Iris pigment epithelial cell (primary cell): ENCODE data around the gene IDI1.
"Not testable (repeated sequence)": the region's sequence is repeated elsewhere in the genome, so short reads cannot be mapped to it uniquely, and the experiment has no call there.

Experiments used
- DNase-seq: peaks from one replicate; pipeline ENCODE4 v3.0.0-alpha.2; 2011; ENCODE audit warnings: low read depth

IDI1 gene

DNA sequence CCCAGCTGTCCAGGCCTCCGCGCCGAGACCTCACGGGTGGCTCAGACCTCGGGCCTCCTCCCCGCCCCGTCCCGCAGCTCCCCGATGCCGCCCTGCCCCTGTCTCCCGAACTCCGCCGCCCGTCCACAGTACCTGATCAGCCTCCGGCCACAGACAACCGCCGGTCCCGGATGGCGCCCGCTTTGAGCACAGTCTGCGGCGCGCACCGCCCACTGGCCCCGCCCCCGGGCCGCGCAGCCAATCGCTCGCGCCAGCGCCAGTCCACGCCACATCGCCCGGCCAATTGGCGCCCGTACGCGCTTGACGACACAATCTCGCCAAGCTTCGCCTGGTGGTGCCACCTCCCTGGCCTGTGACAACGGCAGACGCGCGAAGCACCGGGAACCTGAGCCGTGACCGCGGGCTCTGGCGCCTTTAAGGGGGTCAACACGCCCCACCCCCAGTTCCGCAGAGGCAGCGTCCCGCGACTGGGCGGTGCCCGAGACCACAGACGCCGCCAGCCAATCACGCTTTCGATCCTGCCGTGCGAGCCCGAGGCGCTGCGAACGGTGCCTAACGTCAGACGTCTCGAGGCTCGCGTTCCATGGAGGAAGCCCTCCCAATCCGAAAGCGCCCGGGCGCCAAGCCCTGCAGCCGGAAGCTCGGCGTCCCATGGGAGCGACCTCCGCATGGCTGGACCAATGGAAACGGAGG lies at the start of gene IDI1:
IDI1 (minus strand) TSS at position 388 of the 693 bp plus-strand sequence; CDS start at position 272, 116 bp downstream.
- peak; percentile 99 for DNase-seq

DNA sequence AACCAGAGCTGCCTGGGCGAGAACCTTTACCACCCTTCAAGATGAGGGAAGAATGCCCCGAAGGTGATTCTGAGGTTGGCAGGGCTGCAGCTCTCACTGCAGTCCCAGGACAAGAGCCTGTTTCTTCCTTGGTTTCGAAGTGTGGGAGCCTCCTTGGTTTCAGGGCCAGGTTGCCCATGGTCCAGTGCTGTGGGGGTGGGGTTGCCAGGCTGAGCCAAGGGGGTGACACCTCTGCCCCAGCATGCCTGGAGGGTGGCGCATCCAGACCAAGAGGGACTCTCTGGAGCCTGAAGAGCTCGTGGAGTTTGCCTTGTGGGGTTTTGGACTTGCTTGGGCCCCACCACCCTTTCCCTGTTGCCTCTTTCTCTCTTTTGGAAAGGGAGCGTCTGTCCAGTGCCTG lies 48.5 kb upstream of the IDI1 start:
- DNase-seq, result no peak

DNA sequence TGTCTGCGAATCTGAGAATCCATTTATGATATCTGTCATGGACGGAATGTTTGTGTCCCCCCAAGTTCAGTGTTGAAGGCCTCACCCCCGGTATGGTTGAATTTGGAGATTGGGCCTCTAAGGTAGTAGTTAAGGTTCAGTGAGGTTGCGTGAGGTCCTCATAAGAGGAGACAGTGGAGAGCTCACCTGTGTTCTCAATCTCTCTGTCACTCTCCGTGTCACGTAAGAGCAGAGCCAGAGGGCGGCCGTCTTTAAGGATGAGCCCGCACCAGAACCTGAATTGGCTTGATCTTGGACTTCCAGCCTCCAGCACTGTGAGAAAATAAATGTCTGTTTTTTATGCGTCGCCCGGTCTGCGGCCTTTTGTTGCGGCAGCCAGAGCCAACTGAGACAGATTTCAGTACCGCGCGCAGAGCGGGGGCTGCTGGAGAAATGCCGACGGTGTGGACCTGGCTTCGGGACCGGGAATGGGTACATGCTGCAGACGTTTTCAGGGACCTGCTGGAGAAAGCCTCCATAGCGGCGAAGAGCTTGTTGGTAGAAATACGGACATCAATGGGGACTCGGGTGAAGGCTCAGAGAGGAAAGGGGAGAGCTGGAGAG lies 47.5 kb upstream of the IDI1 start:
- no peak for DNase-seq

DNA sequence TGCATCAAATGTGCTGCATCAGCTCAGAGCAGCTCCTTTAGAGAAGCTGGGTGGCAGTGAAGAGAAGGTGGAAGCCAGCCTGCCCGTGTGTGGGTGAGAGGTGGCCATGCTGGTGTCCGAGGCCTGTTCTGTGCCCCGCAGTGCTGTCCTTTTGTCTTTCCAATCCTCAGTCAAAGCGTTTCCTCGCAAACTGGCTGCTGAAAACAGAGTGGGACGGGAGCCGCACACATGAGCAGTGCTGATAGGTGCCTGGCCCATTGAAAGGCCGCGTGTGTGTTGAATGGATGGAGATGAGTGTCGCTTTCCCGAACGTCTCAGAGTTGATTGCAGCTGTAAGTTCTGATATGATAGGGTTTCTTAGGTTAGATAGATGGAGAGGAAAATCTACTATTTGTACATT lies 46.6 kb upstream of the IDI1 start:
- no peak for DNase-seq

DNA sequence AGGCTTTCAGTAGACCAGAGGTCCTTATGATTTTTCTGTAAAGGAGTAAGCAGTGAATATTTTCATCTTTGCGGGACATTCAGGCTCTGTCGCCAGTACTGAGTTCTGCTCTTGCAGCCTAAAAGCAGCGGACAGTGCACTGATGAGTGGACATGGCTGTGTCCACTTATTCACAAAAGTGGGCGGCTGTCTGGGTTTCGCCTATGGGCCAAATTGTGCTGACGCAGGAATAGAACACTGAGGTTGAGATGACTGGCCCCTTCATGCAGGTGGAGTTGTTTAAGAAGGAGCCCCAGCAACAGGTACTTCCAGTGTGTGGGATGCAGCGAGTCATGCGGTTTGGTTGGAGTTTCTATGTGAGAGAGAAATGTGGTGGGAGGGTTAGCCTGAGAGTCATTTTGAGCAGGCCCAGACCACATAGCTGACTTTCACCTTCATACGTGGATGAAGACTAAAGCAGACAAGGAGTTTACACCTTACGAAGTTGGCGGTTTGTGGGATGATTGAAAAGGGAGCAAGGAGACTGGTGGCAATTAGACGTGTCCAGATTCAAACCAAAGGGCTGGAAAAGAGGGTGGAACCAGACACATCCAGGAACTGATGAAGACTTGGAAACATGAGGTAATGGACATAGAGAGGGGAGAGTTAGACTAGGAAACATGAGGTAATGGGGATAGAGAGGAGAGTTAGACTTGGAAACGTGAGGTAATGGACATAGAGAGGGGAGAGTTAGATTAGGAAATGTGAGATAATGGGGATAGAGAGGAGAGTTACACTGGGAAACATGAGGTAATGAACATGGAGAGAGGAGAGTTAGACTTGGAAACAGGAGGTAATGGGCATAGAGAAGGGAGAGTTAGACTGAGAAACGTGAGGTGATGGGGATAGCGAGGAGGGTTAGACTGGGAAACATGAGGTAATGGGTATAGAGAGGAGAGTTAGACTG lies 45.5 kb upstream of the IDI1 start:
- no peak for DNase-seq

DNA sequence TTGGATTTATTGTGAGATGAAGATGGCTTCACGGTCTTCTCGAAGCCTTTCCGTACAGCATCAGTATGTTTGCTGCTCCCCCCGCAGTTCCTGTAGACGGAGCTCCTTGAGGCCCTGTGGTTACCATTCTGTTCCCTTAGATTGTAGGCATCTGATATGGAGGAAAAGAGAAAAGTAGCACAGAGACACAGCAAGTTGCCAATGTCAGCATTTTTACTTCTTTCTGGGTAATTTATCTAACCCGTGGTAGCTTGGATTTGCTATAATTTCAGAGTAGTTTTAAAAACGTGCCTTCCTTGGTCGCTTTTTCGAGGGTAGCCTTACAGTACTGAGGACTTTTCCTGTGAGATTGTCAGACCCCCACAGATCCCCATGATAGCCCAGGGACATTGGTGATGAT lies 44.8 kb upstream of the IDI1 start:
- no peak for DNase-seq

DNA sequence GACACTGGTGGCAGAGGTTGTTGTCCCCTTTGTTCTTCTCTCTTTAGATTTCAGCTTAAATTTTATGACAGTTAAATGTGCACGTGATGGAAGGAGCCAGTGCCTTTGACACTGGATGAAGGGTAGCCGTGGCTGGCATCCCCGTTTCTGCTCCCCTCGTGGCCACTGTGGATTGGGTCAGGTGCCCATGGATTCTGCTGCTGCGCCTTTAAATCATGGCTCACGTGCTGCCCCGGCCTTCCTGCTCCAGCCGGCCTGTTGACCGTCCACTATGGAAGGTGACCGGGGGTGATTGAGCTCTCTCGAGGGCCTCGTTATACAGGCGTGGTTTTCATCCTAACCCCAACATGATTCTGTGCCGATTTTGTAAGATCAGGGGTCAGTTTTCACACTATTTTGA lies 41.8 kb upstream of the IDI1 start:
- no peak for DNase-seq

DNA sequence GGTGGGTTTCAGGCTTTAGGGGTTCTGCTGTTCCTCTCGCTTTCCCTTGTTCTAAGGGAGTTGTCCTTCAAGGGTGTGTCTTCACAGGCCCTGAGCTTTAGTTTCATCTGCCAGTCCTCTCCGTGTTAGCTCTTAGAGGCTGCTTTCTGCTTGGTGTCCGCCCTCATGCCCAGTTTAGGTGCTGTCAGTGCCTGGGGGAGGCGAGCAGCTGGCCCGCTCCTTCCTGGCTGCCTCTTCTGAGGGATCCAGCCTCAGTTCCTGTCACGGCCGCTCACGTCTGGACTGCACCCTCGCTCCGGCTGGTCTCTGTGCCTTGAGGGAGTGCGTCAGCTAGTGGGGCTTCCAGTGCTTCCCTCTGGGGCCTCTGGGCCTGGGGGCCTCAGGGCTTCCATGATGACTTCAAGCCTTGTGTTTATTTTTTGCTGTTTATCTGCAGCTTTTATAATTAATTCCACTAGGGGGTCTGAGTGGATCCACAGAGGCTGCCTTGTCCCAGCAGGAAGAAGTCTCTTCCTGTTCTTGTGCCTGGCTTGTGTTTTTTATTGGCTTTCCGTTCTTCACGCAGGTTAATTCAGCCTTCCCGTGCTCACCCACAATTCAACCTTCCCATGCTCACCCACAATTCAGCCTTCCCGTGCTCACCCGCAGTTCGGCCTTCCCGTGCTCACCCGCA lies 40.2 kb upstream of the IDI1 start:
- DNase-seq, result no peak

DNA sequence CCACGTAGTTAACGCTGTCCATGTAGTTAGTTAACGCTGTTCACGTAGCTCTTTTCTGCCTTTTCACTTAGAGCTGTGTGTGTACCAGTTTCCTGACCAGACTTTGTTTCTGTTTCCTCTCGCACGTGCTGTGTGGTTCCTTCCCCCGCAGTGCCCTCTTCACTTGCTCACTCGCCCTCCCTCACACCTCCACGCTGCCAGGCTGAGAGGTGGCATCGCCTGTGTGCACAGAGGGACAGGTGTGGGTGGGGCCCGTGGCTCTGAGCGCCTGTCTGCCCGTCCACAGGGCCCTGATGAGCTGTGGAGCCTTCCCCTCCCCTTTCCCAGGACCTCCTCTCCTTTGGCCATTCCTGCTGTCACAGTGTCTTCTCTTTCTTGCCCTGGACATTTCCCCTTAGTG lies 37.9 kb upstream of the IDI1 start:
- no peak for DNase-seq

DNA sequence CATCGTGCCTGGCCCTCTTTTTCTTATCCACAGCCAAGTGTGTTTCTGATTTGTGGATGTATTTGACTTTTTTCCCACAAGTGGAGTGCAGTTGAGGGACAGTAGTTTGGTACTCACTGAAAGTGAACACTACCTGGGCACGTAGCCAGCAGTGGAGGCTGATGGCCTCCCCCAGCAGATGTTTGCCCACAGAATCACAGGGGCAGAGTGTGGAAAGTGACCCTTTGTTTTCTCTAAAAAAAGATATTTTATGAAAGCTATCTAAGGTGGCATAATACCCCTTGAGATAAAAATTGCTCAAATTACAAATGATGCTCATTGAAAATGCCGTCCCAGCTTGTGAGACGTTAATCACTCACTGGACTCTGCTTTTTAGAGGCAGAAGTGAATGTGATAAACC lies 36.3 kb upstream of the IDI1 start:
- DNase-seq, result peak; percentile 14

DNA sequence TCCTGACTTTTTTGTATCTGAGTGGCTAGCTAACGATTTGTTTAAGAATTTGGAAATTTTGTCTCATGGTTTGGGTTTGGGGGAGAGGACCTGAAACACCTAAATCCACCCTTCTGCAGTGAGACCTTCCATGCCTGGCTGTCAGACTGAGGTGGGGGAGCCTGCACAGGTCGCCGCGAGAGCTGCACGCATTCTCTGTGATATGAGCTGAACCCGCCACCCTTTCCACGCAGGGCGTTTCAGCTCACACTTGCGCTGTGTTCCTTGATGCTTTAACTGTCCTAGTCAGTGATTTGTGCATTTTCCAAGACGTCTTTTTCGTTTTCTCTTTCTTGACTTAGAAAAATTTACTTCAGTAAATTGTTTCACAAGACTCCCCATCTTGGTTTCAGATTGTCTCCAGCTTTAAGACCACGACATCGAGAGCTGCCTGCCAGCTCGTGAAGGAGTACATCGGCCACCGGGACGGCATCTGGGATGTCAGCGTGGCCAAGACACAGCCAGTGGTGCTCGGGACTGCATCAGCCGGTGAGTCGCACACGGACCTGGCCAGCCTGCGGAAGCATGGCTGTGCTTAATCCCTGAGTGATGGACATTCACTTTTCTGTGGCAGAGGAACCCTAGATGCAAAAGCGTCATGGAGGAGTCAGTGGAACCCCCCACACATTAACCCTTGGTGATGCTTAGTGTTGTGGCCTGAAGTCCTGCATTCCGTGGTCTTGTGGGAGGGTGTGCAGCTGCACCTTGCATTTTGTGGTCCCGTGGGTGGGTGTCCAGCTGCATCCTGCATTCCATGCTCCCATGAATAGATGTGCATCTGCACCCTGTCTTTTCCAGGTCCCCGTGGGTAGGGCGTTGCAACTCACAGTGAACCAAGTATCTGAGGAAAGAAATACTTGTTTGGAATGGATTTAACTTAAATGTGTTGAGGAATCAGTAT lies 35.4 kb upstream of the IDI1 start:
- DNase-seq, result no peak

DNA sequence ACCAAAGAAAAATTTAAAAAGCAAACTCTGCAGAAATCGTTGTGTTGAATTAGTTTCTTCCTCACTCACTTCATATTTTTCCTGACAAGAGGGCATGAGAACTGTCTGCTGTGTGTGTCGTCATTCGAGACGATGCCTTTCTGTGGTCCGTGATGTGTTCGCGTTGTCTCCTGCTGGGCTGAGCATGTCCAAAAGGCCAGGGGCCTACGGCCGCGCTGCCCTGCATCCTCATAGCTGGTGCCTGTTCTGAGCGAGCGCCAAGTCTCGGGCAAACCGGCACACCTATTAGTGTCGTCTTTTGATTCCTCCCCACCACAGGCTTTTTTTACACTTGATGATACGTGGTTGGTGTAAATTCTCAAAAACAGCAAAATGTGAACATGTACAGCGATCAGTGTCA lies 34.7 kb upstream of the IDI1 start:
- no peak for DNase-seq

DNA sequence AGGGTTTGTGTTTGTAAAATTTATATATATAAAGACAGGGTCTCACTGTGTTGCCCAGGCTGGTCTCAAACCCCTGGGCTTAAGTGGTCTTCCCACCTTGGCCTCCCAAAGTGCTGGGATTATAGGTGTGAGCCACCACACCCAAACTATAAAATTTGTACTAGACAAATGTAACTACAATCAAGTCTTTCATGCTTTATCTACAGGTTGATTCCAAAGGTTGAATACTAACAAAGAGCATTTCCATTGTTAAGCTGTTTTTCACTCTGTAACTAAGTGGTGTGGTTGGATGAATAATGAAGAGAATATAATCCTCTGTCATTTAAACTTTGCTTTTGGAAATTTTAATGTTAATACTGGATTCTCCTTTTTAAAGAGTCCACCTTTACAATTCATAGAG lies 29.7 kb upstream of the IDI1 start:
- DNase-seq, result no peak

DNA sequence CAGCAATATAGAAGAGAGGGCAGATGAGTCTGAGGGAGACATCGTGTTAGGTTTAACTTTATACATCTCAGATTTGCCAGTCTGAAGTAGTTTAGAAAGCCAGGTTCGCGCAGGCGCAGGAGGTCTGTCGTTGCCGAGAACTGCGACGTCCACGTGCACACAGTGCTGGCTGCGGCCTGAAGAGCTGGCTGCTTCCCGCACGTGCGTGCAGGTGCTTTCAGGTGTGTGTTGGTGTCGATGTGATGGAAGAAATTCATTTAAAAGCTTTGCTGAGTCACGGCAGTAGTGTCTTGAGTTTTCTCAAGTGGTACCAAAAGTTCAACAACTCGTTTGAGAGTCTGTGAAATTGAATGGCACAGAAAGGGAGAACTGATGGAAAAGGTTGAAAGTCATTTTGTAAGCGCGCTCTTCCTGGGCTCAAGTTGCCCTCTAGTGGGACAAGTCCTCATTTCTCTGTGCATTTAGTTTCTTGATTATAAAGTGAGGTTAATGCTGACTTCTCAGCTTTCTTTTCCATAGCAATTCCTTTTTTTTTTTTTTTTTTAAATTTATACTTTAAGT lies 25.9 kb upstream of the IDI1 start:
- no peak for DNase-seq

DNA sequence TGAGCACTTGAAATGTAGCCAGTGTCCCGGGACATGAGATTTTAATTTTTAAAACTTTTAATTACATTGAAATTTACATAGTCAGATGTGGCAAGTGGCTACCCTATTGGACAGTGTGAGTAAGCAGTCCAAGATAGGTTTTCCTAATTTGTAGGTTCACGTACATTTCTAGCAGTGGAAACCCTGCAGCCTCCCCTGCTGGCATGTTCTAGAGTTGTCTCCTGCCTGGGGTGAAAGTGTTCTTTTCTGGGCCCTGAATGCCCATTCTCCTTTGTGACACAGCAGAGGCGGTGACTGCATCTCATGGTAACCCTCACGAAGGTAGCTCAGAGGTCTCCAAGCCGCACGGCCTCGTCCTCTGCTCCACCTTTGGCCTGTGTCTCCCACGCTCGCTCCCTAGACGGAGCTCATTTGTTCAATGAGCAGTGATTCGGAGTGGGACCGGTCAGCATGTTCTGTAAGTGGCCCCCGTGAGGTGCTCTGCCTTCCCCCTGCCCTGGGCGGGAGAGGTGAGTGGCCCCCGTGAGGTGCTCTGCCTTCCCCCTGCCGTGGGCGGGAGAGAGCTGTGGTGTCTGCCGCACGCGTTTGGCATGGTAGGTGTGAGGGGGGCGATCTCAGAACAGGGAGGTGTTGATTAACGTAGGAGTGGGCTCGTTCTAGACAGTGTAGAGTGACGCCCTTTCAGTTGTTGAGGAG lies 25.3 kb upstream of the IDI1 start:
- no peak for DNase-seq

DNA sequence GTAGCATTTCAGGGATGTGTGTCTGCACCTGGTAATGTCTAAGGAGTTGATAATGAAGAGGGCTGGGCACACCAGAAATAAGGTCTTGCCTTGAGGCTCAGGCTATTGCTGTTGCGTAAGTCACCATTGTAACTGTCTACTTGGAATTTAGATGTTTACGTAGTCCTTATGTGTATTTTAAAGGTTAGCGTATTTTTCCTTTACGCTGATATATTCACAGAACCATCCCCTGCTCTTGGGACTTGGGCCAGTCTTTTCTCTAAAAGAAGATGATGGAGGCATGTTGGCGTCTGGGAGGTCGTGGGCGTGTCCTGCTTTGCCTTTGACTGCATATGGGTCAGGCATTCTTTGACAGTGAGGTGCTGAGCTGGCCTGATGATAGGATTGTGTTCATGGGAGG lies 22.0 kb upstream of the IDI1 start:
- DNase-seq, result peak; percentile 80

DNA sequence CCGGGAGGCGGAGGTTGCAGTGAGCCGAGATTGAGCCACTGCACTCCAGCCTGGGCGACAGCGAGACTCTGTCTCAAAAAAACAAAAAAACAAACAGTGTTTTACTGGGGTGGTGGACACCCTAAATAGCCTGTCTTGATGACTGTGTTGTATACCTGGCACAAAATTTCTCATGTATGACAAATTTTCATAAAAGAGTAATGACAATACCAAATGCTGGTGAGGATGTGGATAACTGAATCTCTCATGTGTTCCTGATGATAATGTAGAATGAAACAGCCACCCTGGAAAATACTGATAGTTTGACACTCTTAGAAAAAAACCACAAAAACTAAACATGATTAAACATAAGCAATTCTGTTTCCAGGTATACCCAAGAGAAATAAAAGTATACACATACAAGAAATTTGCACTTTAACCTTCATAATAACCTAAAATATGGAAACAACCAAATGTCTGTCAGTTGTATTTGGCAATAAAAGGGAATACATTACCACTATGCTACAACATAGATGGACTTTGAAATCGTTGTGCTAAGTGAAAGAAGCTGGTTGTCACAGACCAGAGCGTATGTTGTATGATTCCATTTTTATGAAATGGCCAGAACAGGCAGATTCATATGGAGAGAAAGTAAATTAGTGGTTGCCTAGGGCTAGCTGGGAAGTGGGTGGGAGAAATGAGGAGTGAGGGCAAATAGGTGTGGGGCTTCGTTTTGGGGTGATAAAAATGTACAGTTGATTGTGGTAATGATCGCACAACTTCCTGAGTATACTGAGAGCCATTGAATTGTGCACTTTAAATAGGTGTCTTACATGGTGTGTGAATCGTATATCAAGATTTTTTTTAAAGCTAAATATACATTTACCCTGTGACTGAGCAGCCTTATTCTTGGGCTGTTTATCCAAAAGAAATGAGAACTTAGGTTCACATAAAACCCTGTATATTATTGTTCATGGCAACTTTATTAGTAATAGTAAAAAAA lies 19.8 kb upstream of the IDI1 start:
- no peak for DNase-seq

DNA sequence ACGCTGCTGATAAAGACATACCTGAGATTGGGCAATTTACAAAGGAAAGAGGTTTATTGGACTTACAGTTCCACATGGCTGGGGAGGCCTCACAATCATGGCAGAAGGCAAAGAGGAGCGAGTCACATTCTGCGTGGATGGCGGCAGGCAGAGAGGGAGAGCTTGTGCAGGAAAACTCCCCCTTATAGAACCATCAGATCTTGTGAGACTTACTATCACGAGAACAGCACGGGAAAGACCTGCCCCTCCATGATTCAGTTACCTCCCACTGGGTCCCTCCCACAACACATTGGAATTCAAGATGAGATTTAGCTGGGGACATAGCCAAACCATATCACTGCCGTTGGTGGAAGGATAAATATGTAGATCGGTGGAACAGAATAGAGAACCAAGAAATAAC lies 17.8 kb upstream of the IDI1 start:
- not testable (repeated sequence) for DNase-seq

DNA sequence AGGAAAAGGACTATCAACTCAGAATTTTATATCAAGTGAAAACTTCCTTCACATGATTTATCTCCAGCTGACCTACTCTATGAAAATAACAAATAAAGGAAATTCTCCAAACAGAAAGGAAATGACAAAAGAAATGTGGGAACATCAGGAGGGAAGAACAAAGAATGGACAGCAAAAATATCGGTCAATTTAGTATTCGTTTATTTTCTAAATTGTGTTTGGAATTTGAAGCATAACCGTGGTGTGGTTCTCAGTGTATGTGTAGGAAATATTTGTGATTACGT lies 16.0 kb upstream of the IDI1 start:
- no peak for DNase-seq
